Measurements from ENCODE around the gene GOLGA8A.

- TF ChIP-seq POLR2A (IDR thresholded peaks at IDR 0.05; ENCODE audit: low read length) (no peak), GATA1 (IDR thresholded peaks at IDR 0.05; ENCODE audit: low read depth, low read length) (no peak)
Observed at GRCh38 chr15:34470892-34471291, 33.3 kb upstream of the GOLGA8A start.
